Keratinocyte (primary cell): ENCODE results near the gene LEP. TPM values are rescaled to one million over a fixed set of nuclear protein-coding genes. Genes with fewer than 3 reads are reported as not detected.

Experiments
- DNase-seq: peaks from one replicate; pipeline ENCODE4 v3.0.0-alpha.2; 2011; ENCODE audit warnings: low read depth, missing footprints, low spot score
- FAIRE-seq: peaks from 2 replicates; lab custom pipeline; 2011; peaks lifted over from hg19 to GRCh38; lab: Jason Lieb, UNC
- H2AFZ ChIP-seq: 2 replicates; pipeline ENCODE4 v1.6.0; 2012; ENCODE audit warnings: low read length, control low read depth, inconsistent platforms; ENCODE audit not compliant: control insufficient read depth
- H3K27ac ChIP-seq: 2 replicates; pipeline ENCODE4 v1.5.1; 2011; ENCODE audit warnings: low read length; ENCODE audit not compliant: control insufficient read depth, insufficient read depth
- H3K27me3 ChIP-seq: 3 replicates; pipeline ENCODE4 v1.6.0; 2011; ENCODE audit warnings: low read length; ENCODE audit not compliant: control insufficient read depth, insufficient read depth; ENCODE audit errors: extremely low read depth
- H3K36me3 ChIP-seq, 2 experiments: 2 replicates in 1 of 2; 3 replicates in 1 of 2; pipeline ENCODE4 v1.5.1; 2011; ENCODE audit warnings: low read length in 2 of 2, mild to moderate bottlenecking in 1 of 2; ENCODE audit not compliant: control insufficient read depth in 2 of 2, insufficient read depth in 2 of 2; ENCODE audit errors: extremely low read depth in 1 of 2
- H3K4me1 ChIP-seq: 3 replicates; pipeline ENCODE4 v1.5.1; 2011; ENCODE audit warnings: low read length; ENCODE audit not compliant: control insufficient read depth, insufficient read depth; ENCODE audit errors: extremely low read depth
- H3K4me2 ChIP-seq: 3 replicates; pipeline ENCODE4 v1.6.0; 2011; ENCODE audit warnings: low read depth, low read length; ENCODE audit not compliant: control insufficient read depth, insufficient read depth; ENCODE audit errors: extremely low read depth
- H3K4me3 ChIP-seq, 3 experiments: fragments of 200-600 bp in 1 of 3; sonication (generic) in 1 of 3; 2 replicates in 2 of 3; 3 replicates in 1 of 3; pipeline ENCODE4 v1.5.1; 2011 to 2016; ENCODE audit warnings: low read length in 3 of 3, mild to moderate bottlenecking in 3 of 3, control low read depth in 2 of 3, inconsistent platforms in 1 of 3, low read depth in 1 of 3, mixed read lengths in 1 of 3, mixed run types in 1 of 3, moderate library complexity in 1 of 3; ENCODE audit not compliant: control insufficient read depth in 2 of 3, insufficient read depth in 2 of 3; ENCODE audit errors: extremely low read depth in 1 of 3
- H3K79me2 ChIP-seq: 2 replicates; pipeline ENCODE4 v1.6.0; 2012; ENCODE audit warnings: low read length; ENCODE audit not compliant: control insufficient read depth, insufficient read depth
- H3K9ac ChIP-seq: 3 replicates; pipeline ENCODE4 v1.6.0; 2011; ENCODE audit warnings: low read length; ENCODE audit not compliant: control insufficient read depth, insufficient read depth; ENCODE audit errors: extremely low read depth
- H3K9me1 ChIP-seq: 3 replicates; pipeline ENCODE4 v1.6.0; 2011; ENCODE audit warnings: low read length; ENCODE audit not compliant: control insufficient read depth, insufficient read depth; ENCODE audit errors: extremely low read depth
- H3K9me3 ChIP-seq: 2 replicates; pipeline ENCODE4 v1.5.1; 2012; ENCODE audit warnings: low read depth, low read length; ENCODE audit not compliant: control insufficient read depth
- H4K20me1 ChIP-seq: 3 replicates; pipeline ENCODE4 v1.6.0; 2011; ENCODE audit warnings: low read length; ENCODE audit not compliant: control insufficient read depth, insufficient read depth; ENCODE audit errors: extremely low read depth
- CTCF ChIP-seq, 3 experiments: IDR thresholded peaks in 1 of 3; conservative IDR thresholded peaks in 1 of 3; optimal IDR thresholded peaks in 1 of 3; 2 replicates in 2 of 3; 3 replicates in 1 of 3; pipeline versions ENCODE3 to v1.5.1; 2011; ENCODE audit warnings: low read length in 3 of 3, mild to moderate bottlenecking in 3 of 3, moderate library complexity in 2 of 3, control low read depth in 1 of 3, inconsistent platforms in 1 of 3; ENCODE audit not compliant: insufficient read depth in 2 of 3; ENCODE audit errors: extremely low read depth in 1 of 3
- EZH2 ChIP-seq: IDR thresholded peaks from one replicate; pipeline ENCODE4 v1.6.1; 2012; ENCODE audit warnings: inconsistent platforms, mild to moderate bottlenecking, low read length, moderate library complexity
- dilution Hi-C: fragments of 300-500 bp; cut with MboI; formaldehyde crosslinking; loops from one replicate; pipeline ENCODE4 v1.7.0; 2020; ENCODE audit warnings: low sequenced_read_pairs; ENCODE audit not compliant: extremely low pct_ligation_motif_present
- polyA plus RNA-seq, 5 experiments: library from polyadenylated mRNA; depleted of rRNA in 3 of 5; stranded (reverse) in 3 of 5; stranded (forward) in 1 of 5; unstranded in 1 of 5; fragments of >200 nt; gene quantifications; 1 replicate in 1 of 5; 2 replicates in 3 of 5; 3 replicates in 1 of 5; pipeline versions ENCODE4 v1.2.1 to v1.2.3, GENCODE V29; 2011 to 2012; ENCODE audit warnings: missing spikeins in 2 of 5, low read depth in 1 of 5, low replicate concordance in 1 of 5

Gene LEP
- polyA plus RNA-seq, 1 donor (not counting 4 experiments of a cell fraction or from before 2014, with no cell fraction given), result 0.10 TPM

GRCh38 chr7:128202287-128202957 is 38.7 kb upstream of the LEP start:
- Histone ChIP-seq H3K9ac (no peak overlapping the region), H3K36me3 (no peaks in the 10 kb centered on the region), H3K27me3 (peaks cover 45% of the 10 kb centered on the region), H3K4me2 (no peak overlapping the region), H2AFZ (no peak overlapping the region), H3K9me3 (no peaks in the 10 kb centered on the region), H4K20me1 (no peaks in the 10 kb centered on the region), H3K4me1 (no peaks in the 10 kb centered on the region), H3K9me1 (no peaks in the 10 kb centered on the region), H3K79me2 (no peaks in the 10 kb centered on the region), H3K4me3 (no peak overlapping the region), H3K27ac (no peak overlapping the region)
- DNase-seq, result no peak
- no peak for FAIRE-seq
- dilution Hi-C loops, result no loop called here
- TF ChIP-seq EZH2 (no peak), CTCF (optimal IDR thresholded peaks at IDR 0.05 in 1 of 3, IDR thresholded peaks at IDR 0.05 in 1 of 3, conservative IDR thresholded peaks at IDR 0.05 in 1 of 3; ENCODE audit: extremely low read depth in 1 of 3, insufficient read depth in 2 of 3, low read length in 3 of 3) (no peak)

GRCh38 chr7:128203047-128203491 is 38.0 kb upstream of the LEP start:
- DNase-seq (no peak), FAIRE-seq (no peak)
- H3K9ac ChIP-seq, result no peak overlapping the region
- no peak overlapping the region for H3K4me2 ChIP-seq
- H3K36me3 ChIP-seq, result no peaks in the 10 kb centered on the region
- TF ChIP-seq CTCF (optimal IDR thresholded peaks at IDR 0.05 in 1 of 3, IDR thresholded peaks at IDR 0.05 in 1 of 3, conservative IDR thresholded peaks at IDR 0.05 in 1 of 3; ENCODE audit: extremely low read depth in 1 of 3, insufficient read depth in 2 of 3, low read length in 3 of 3), result no peak
- TF ChIP-seq EZH2, result no peak
- H3K9me3 ChIP-seq, result no peaks in the 10 kb centered on the region
- no peaks in the 10 kb centered on the region for H3K9me1 ChIP-seq
- H3K27ac ChIP-seq, result no peak overlapping the region
- H3K4me1 ChIP-seq, result no peaks in the 10 kb centered on the region
- H4K20me1 ChIP-seq, result no peaks in the 10 kb centered on the region
- dilution Hi-C loops, result no loop called here
- no peaks in the 10 kb centered on the region for H3K79me2 ChIP-seq
- peaks cover 50% of the 10 kb centered on the region for H3K27me3 ChIP-seq
- no peak overlapping the region for H2AFZ ChIP-seq
- H3K4me3 ChIP-seq, result no peak overlapping the region
